Activated CD4-positive, alpha-beta T cell treated with anti-CD3 and anti-CD28 coated beads for 1 hour (primary cell): ENCODE results near the gene SMAD1.
"Not testable (repeated sequence)": the region's sequence is repeated elsewhere in the genome, so short reads cannot be mapped to it uniquely, and the experiment has no call there.

Source experiments
- DNase-seq: peaks from one replicate; pipeline ENCODE4 v3.0.0-alpha.2; 2020

Gene SMAD1

GRCh38 chr4:145530662-145531061, 49.0 kb downstream of the SMAD1 start:
- DNase-seq = no peak

- no peak for DNase-seq
Measured at GRCh38 chr4:145531223-145531622, 49.6 kb downstream of the SMAD1 start.

- no peak for DNase-seq
Measured at GRCh38 chr4:145531859-145532258, 50.2 kb downstream of the SMAD1 start.

DNA sequence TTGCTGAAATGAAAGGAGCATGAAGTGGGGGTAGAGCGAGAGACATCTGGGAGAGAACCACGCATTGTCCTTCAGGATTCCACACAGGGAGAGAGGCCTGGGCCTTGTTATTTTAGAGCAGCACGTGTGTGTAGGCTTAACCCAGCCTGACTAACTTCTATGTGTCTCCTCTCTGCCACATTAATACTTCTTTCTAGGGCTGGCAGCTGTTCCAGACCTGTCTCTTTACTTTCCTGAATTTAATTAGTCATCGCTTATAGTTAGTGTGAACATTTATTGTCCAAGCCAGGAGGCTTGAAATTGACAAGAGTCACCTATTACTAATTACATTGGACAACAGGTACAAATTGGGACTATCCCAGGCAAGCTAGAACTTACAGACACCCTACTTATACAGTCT, 51.3 kb downstream of the SMAD1 start:
- no peak for DNase-seq

GRCh38 chr4:145533415-145533814, 51.8 kb downstream of the SMAD1 start:
- not testable (repeated sequence) for DNase-seq

- DNase-seq = no peak
Measured at GRCh38 chr4:145533961-145534360, 52.3 kb downstream of the SMAD1 start.

- DNase-seq = no peak
Measured at GRCh38 chr4:145535202-145535601, 53.5 kb downstream of the SMAD1 start.

DNA sequence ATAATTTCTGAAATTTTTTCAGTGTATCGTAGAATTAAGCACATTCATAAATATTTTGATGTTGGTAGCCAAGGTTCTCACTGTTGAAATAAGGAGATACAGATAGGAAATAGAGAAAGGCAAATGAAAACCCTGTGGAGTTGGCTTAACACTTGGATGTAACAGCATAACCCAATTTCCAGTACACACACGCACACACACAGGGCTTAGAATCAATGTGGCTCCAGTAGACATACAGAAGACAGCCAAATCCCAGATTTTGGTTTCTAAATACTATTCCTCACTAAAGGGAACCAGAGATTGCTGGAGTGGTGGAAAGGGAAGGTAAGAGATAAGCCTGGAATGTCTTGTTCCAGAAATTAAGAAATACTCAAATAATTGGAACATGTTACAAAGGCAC, 54.4 kb downstream of the SMAD1 start:
- DNase-seq = no peak

DNA sequence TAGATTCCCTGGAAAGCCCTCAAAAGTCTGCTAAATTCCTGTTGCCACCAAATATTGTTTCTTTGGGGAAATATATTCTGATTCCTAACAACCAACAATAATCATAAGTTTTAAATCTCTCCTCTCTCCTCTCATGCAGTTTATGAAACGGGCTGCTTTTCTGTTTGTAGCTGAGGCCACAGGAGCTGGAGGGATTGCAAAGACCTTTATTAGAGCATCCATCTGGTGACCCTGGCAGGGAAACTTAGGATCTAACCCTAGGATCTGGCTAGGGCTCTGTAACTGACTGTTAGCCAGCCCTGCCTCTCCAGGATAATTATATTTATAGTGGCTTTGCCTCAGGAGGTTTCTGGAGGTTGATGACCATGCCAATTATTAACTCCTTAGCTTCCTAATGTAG, 56.9 kb downstream of the SMAD1 start:
- DNase-seq = no peak

GRCh38 chr4:145539671-145540070, 58.0 kb downstream of the SMAD1 start:
- no peak for DNase-seq

DNA sequence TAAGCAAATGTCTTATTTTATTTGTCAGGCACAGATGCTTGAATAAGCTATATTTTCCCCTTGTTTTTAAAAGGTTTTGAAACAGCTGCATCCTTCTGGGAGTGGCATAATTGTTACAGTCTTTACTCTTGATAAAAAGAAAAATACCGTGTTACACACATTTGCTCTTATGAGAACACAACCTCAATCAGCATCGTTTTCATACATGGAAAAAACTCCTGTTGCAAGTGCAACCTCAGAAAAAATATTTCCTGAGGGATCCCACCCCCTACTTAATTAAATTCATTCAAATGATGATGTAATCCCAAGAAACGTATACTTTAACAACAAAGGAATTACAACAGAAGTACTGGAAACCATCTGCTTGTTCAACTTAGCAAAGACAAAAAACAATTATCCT, 58.6 kb downstream of the SMAD1 start:
- no peak for DNase-seq

DNA sequence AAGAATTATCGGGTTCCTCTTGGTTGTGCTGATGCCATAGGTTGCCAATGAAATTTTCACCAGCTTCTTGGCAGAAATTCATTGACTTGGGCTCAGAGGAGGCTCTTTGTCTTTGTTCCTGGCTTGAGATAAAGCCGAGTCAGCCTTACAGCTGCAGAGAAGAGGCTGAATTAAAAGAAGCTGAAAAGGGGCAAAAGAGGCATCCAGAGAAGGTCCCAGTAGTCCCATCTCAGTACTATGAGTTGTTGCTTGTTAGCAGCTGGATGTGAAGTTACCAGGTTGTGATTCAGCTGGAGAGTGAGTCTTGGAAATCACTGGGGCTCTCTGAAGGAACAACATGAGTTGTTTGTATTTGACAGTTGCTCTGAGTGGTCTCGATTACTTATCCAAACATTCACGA, 59.7 kb downstream of the SMAD1 start:
- DNase-seq = no peak

DNA sequence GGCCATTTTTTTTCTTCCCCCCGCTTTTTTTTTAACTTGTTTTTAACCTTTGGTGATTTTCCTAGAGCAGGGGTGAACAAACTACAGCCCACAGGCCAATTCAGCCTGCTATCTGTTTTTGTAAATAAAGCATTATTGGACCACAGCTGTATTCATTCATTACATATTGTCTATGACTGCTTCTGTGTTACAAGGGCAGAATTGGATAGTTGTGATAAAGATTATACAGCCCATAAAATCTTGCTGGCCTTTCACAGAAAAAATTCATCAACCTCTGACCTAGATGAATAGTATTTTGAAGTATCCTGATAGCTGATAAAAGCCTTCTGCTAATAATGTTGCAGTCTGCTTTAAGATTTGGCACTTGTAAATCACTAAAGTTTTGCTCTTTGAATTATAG, 63.4 kb downstream of the SMAD1 start:
- DNase-seq = no peak

DNA sequence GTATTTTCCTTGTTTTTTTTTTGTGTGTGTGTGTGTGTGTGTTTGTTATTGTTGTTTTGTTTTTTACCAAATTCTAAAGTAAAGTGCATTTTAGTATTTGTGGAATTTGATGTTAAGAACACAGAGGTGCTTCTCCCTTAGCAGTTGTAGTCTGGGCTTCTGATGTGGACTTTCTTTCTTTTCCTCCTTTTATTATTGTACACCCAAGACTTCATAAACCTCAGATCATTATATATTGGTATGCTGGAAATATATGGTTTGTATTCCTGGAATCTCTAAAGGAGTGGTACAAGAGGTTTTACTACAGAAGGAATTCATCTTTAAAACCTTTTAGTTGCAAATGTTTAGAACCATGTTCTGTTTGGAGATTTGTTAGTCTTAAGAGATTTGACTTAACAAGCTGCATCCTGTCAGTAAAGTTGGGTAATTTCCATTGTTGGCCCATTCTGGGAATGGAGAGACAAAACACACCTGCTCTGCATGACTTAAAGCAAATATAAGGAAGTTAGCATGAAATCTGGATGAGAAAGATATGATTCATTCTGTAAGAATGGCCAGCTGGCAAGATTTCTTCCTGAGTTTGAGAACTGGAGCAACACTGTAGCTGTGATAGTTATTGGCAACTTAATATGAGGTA, 64.0 kb downstream of the SMAD1 start:
- DNase-seq = no peak

GRCh38 chr4:145546175-145546915, 64.7 kb downstream of the SMAD1 start:
- DNase-seq = no peak

DNA sequence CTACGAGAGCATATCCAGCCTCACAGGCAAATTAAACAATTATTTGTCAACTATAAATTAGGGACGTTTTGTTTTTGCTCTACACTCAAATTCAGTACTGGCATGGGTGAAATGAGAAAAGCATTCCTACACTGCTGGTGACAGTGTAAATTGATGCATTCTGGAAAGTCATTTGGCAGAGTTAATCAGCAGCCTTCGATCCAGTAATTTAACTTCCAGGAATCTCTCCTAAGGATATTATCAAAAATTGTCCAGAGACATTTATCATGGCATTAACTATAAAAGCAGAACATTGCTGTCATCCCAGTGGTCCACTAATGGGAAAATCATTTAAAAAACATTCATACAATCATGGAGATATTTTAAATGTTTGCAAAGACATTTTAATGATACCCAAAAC, 70.0 kb downstream of the SMAD1 start:
- DNase-seq = no peak

DNA sequence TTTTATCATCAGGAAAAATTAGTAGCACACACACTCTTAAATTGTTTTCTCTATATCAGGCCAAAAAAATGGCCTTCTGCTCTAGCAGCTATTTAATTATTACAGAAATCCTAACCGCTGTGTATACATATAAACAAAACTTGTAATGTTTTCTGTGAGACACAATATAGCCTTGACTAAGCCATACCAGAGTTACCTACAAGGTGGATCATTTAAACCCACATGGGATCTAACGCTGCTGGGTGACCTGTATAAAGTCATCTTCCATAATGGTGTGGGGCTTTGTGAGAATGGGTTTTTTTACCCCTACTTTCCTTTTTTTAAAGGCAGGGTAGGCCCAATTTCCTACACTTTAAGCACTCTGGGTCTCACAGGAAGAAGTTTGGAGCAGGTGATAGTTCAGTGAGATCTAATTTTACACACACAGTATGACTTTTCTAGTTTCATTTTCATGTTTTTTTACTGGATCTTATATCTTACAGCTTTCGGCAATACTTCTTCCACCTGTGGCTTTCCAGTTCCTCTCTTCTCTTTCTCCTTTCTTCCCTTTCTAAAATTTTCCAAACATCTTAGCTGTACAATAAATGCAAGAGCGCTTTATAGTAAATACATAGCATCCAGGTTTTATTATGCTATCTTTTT, 70.6 kb downstream of the SMAD1 start:
- DNase-seq = no peak

GRCh38 chr4:145553375-145553774, 71.7 kb downstream of the SMAD1 start:
- no peak for DNase-seq

DNA sequence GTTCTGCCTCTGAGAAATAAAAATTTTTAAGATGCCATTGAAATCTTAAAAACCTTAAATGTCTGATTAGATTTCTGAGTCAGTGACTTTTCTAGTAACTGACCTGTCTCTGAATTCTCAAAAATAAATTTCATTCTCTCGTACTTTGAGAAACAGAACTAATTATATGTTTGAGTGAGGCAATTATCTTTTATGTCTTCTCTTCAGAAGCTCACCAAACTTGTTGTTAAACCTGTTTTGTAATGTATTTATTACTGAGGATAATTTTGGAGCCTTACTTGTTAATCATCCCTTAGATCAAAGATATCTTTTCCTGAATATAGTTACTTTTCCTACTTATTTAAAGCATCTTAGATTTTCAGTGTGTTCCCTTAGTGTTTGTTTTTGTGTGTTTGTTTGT, 73.0 kb downstream of the SMAD1 start:
- no peak for DNase-seq

GRCh38 chr4:145557720-145558119, 76.1 kb downstream of the SMAD1 start:
- DNase-seq = peak; percentile 12

DNA sequence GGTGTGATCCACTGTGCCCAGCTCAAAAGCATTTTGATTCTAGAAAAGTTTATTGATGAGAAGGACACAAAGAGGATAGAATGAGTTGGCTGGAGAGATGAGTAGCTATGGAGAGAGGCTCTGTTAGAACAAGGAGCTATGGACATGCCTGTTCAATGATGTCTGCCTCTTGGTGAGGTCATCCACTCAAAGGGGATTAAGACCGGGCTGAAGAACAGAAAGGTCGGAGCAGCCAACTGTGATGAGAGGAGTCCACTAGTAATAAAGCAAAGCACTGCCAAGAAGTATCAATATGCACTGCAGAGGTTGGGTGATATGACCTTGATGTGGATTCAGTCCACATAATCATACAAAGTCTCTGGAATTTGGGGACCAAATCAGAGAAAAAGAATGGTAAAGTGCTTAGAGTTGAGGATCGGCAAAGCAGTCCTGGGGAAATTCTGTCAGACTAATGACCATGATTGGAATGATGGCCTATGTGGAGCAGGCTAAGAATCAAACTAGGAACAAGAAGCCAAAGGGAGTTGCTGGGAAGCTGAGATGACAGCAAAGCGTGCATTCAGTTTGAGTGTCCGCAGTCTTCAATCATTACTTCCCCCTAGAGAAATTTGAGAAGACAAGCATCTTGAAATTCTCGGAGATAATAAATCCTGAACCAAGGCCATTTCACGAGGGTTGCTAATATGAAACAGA, 81.8 kb downstream of the SMAD1 start:
- no peak for DNase-seq

GRCh38 chr4:145564540-145564939, 82.9 kb downstream of the SMAD1 start:
- DNase-seq = no peak

DNA sequence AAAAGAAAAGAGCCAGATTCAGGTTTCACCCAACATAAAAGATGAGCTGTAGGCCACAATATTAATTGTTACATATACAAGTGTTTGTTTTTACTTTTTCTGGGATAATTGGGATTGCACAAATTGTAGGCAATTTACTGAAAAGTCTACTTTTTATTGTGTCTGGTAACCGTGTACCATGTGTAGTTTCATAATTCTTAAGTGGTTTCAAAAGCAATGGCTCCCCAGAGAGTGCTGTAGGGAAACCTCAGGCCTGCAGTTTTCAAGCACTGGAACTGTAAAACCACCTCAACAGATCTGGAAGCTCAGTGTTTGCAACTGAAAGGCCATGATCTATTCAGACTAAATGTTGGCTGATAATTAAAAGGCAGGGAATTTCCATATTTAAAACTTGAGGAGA, 83.7 kb downstream of the SMAD1 start:
- no peak for DNase-seq
